ENCODE results near the gene ELK1. TPM values are rescaled to one million over a fixed set of nuclear protein-coding genes. Genes with fewer than 3 reads are reported as not detected.

Gene ELK1
- total RNA-seq, 1 donor from 2014 or later: 21.3 TPM

DNA sequence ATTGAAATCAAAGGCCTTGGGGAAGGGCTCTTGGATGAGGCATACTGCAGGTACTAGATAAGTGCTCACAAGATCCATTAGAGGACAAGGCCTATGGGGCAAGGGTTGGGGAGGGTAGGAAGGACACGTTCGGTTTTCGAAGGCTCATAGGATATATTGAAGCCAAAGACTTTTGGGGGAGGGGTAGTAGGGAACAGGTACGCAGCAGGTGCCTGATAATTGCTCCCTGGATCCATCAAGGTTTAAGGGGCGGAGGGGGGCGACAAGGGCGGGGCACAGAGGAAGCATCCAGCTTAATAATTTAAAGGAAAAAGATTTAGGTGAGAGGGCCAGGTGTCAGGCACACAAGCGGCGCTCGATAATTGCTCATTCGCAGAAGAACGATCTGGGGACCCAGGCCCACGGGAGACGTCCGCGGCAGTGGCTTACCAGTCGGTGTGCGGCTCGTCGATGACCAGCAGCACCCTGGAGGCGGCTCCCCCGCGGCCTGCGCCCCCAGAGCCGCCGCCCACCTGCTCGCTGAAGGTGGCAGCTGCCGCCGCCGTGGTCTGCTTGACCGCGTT lies 31.4 kb downstream of the ELK1 start:
- Histone ChIP-seq H3K4me3 (peak overlapping the region; percentile 60), H3K27me3 (ENCODE audit: low read depth) (peaks cover 5% of the 10 kb centered on the region), H3K9me3 (replicated peaks) (no peaks in the 10 kb centered on the region), H3K36me3 (no peaks in the 10 kb centered on the region), H3K4me1 (peaks cover 5% of the 10 kb centered on the region), H3K27ac (replicated peaks) (no peak overlapping the region)
- no peak for DNase-seq
- TF ChIP-seq, protein P1, sequence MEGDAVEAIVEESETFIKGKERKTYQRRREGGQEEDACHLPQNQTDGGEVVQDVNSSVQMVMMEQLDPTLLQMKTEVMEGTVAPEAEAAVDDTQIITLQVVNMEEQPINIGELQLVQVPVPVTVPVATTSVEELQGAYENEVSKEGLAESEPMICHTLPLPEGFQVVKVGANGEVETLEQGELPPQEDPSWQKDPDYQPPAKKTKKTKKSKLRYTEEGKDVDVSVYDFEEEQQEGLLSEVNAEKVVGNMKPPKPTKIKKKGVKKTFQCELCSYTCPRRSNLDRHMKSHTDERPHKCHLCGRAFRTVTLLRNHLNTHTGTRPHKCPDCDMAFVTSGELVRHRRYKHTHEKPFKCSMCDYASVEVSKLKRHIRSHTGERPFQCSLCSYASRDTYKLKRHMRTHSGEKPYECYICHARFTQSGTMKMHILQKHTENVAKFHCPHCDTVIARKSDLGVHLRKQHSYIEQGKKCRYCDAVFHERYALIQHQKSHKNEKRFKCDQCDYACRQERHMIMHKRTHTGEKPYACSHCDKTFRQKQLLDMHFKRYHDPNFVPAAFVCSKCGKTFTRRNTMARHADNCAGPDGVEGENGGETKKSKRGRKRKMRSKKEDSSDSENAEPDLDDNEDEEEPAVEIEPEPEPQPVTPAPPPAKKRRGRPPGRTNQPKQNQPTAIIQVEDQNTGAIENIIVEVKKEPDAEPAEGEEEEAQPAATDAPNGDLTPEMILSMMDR (IDR thresholded peaks at IDR 0.05; ENCODE audit: borderline replicate concordance): no peak
- intact Hi-C loops (cut with micrococcal nuclease): no loop called here

- Histone ChIP-seq H3K36me3 (no peaks in the 10 kb centered on the region), H3K9me3 (replicated peaks) (no peaks in the 10 kb centered on the region), H3K4me1 (peaks cover 4% of the 10 kb centered on the region), H3K27me3 (ENCODE audit: low read depth) (no peaks in the 10 kb centered on the region), H3K27ac (replicated peaks) (no peak overlapping the region), H3K4me3 (no peak overlapping the region)
- intact Hi-C loops (cut with micrococcal nuclease): no loop called here
- TF ChIP-seq, protein P1 (IDR thresholded peaks at IDR 0.05; ENCODE audit: borderline replicate concordance): no peak
- DNase-seq: no peak
Observed at GRCh38 chrX:47614618-47615017, 35.7 kb downstream of the ELK1 start.

GRCh38 chrX:47613082-47613481 lies 37.3 kb downstream of the ELK1 start:
- intact Hi-C loops (cut with micrococcal nuclease): no loop called here
- no peak for DNase-seq
- H3K9me3 ChIP-seq (replicated peaks): no peaks in the 10 kb centered on the region
- no peaks in the 10 kb centered on the region for H3K4me1 ChIP-seq
- TF ChIP-seq, protein P1 (IDR thresholded peaks at IDR 0.05; ENCODE audit: borderline replicate concordance): no peak
- no peaks in the 10 kb centered on the region for H3K36me3 ChIP-seq
- no peak overlapping the region for H3K4me3 ChIP-seq
- no peak overlapping the region for H3K27ac ChIP-seq (replicated peaks)
- H3K27me3 ChIP-seq (ENCODE audit: low read depth): no peaks in the 10 kb centered on the region

GRCh38 chrX:47612418-47612817 lies 37.9 kb downstream of the ELK1 start:
- TF ChIP-seq, protein P1 (IDR thresholded peaks at IDR 0.05; ENCODE audit: borderline replicate concordance): no peak
- intact Hi-C loops (cut with micrococcal nuclease): no loop called here
- no peak overlapping the region for H3K27ac ChIP-seq (replicated peaks)
- no peaks in the 10 kb centered on the region for H3K27me3 ChIP-seq (ENCODE audit: low read depth)
- DNase-seq: no peak
- no peaks in the 10 kb centered on the region for H3K4me1 ChIP-seq
- no peaks in the 10 kb centered on the region for H3K9me3 ChIP-seq (replicated peaks)
- no peak overlapping the region for H3K4me3 ChIP-seq
- no peaks in the 10 kb centered on the region for H3K36me3 ChIP-seq

DNA sequence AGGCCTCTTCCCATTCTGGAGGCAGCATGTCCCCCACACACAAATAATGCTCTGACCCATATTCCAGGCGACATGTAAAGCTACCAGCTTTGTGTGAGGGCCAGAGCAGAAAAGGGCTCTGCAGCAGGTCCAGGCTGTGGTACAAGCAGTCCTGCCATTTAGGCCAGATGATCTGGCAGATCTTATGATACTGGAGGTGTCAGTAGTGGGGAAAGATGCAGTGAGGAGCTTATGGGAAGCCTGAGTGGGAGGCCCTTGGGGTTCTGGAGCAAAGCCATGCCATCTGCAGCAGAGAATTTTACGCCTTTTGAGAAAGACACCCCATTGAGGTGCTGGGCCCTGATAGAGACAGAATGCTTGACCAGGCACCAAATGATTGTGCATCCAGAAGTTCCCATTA lies 38.4 kb downstream of the ELK1 start:
- Histone ChIP-seq H3K27ac (replicated peaks) (no peak overlapping the region), H3K4me3 (no peak overlapping the region), H3K27me3 (ENCODE audit: low read depth) (no peaks in the 10 kb centered on the region), H3K36me3 (no peaks in the 10 kb centered on the region), H3K9me3 (replicated peaks) (no peaks in the 10 kb centered on the region), H3K4me1 (no peaks in the 10 kb centered on the region)
- intact Hi-C loops (cut with micrococcal nuclease): no loop called here
- TF ChIP-seq, protein P1 (IDR thresholded peaks at IDR 0.05; ENCODE audit: borderline replicate concordance): no peak
- DNase-seq: no peak

Measured in left ventricle myocardium inferior (tissue), 1 donor.